Transverse colon (tissue), 3 donors: ENCODE measurements around the gene TNRC6B.

Source experiments
- CTCF ChIP-seq, 5 experiments: fragments of 200-600 bp in 3 of 5; fragments of 450-650 bp in 2 of 5; sonication (generic) in 3 of 5; IDR thresholded peaks; 1 replicate in 2 of 5; 2 replicates in 3 of 5; pipeline ENCODE4 v1.5.1; 2016 to 2017; ENCODE audit warnings: antibody characterized with exemption in 5 of 5, inconsistent platforms in 3 of 5, mild to moderate bottlenecking in 2 of 5, moderate library complexity in 1 of 5
- EP300 ChIP-seq: sonication (generic); formaldehyde crosslinking; IDR thresholded peaks from one replicate; pipeline ENCODE4 v1.6.1; 2017; ENCODE audit warnings: antibody characterized with exemption, low read depth

- no peak for TF ChIP-seq EP300
- no peak for TF ChIP-seq CTCF (IDR thresholded peaks at IDR 0.05)
These were observed 185.3 kb downstream of the TNRC6B start for GRCh38 chr22:40363059-40363458.
